Measurements from ENCODE around the gene KCNIP4. TPM values are rescaled to one million over a fixed set of nuclear protein-coding genes. Genes with fewer than 3 reads are reported as not detected.

KCNIP4 gene
- total RNA-seq, 1 donor from 2014 or later: 0.59 TPM

GRCh38 chr4:21641696-21642095, 306.9 kb downstream of the KCNIP4 start:
- H4K20me1 ChIP-seq (ENCODE audit: insufficient read depth, low read length): no peaks in the 10 kb centered on the region
- no peak overlapping the region for H2AFZ ChIP-seq (ENCODE audit: low read depth, low read length)
- H3K27ac ChIP-seq (ENCODE audit: low read depth, low read length): no peak overlapping the region
- no peaks in the 10 kb centered on the region for H3K4me1 Mint-ChIP-seq (ENCODE audit: low read depth, unreplicated experiment)
- no peak overlapping the region for H3K27ac Mint-ChIP-seq (ENCODE audit: unreplicated experiment)
- peaks cover 2% of the 10 kb centered on the region for H3K27me3 Mint-ChIP-seq (ENCODE audit: low read depth, unreplicated experiment)
- H3K4me3 Mint-ChIP-seq (ENCODE audit: unreplicated experiment): no peak overlapping the region
- no peaks in the 10 kb centered on the region for H3K9me3 ChIP-seq (ENCODE audit: insufficient read depth, low read depth, low read length)
- DNase-seq (ENCODE audit: low read depth) (no peak), FAIRE-seq (no peak)
- H3K36me3 ChIP-seq (ENCODE audit: insufficient read depth, low read length): no peaks in the 10 kb centered on the region
- no peak for TF ChIP-seq EZH2 (IDR thresholded peaks at IDR 0.05; ENCODE audit: insufficient read depth, low read length)
- no peak for TF ChIP-seq CTCF (IDR thresholded peaks at IDR 0.05; ENCODE audit: insufficient read depth, low read depth, low read length)
- no peaks in the 10 kb centered on the region for H3K4me1 ChIP-seq (ENCODE audit: insufficient read depth, low read length)
- H3K79me2 ChIP-seq (ENCODE audit: insufficient read depth, low read length): no peaks in the 10 kb centered on the region
- H3K4me3 ChIP-seq (ENCODE audit: insufficient read depth, low read depth, low read length): no peak overlapping the region
- H3K27me3 ChIP-seq (ENCODE audit: insufficient read depth, low read length): no peaks in the 10 kb centered on the region
- H3K9me3 Mint-ChIP-seq (ENCODE audit: unreplicated experiment): peaks cover 3% of the 10 kb centered on the region
- no peak overlapping the region for H3K4me2 ChIP-seq (ENCODE audit: low read length)
- no peaks in the 10 kb centered on the region for H3K36me3 Mint-ChIP-seq (ENCODE audit: low read depth, unreplicated experiment)
- H3K9ac ChIP-seq (ENCODE audit: low read length): no peak overlapping the region

- Mint-ChIP-seq H3K9me3 (ENCODE audit: unreplicated experiment) (peaks cover 3% of the 10 kb centered on the region), H3K4me3 (ENCODE audit: unreplicated experiment) (no peak overlapping the region), H3K4me1 (ENCODE audit: low read depth, unreplicated experiment) (no peaks in the 10 kb centered on the region), H3K36me3 (ENCODE audit: low read depth, unreplicated experiment) (no peaks in the 10 kb centered on the region), H3K27ac (ENCODE audit: unreplicated experiment) (no peak overlapping the region), H3K27me3 (ENCODE audit: low read depth, unreplicated experiment) (peaks cover 2% of the 10 kb centered on the region)
- Histone ChIP-seq H3K79me2 (ENCODE audit: insufficient read depth, low read length) (no peaks in the 10 kb centered on the region), H3K36me3 (ENCODE audit: insufficient read depth, low read length) (no peaks in the 10 kb centered on the region), H3K4me3 (ENCODE audit: insufficient read depth, low read depth, low read length) (no peak overlapping the region), H3K9me3 (ENCODE audit: insufficient read depth, low read depth, low read length) (no peaks in the 10 kb centered on the region), H3K27ac (ENCODE audit: low read depth, low read length) (no peak overlapping the region), H3K27me3 (ENCODE audit: insufficient read depth, low read length) (no peaks in the 10 kb centered on the region), H3K4me1 (ENCODE audit: insufficient read depth, low read length) (no peaks in the 10 kb centered on the region), H4K20me1 (ENCODE audit: insufficient read depth, low read length) (no peaks in the 10 kb centered on the region), H2AFZ (ENCODE audit: low read depth, low read length) (no peak overlapping the region), H3K4me2 (ENCODE audit: low read length) (no peak overlapping the region), H3K9ac (ENCODE audit: low read length) (no peak overlapping the region)
- FAIRE-seq (no peak), DNase-seq (ENCODE audit: low read depth) (no peak)
- TF ChIP-seq CTCF (IDR thresholded peaks at IDR 0.05; ENCODE audit: insufficient read depth, low read depth, low read length) (no peak), EZH2 (IDR thresholded peaks at IDR 0.05; ENCODE audit: insufficient read depth, low read length) (no peak)
These were observed 310.3 kb downstream of the KCNIP4 start for GRCh38 chr4:21638171-21638725.

- Histone ChIP-seq H3K27ac (ENCODE audit: low read depth, low read length) (no peak overlapping the region), H3K79me2 (ENCODE audit: insufficient read depth, low read length) (no peaks in the 10 kb centered on the region), H3K4me3 (ENCODE audit: insufficient read depth, low read depth, low read length) (no peak overlapping the region), H3K36me3 (ENCODE audit: insufficient read depth, low read length) (no peaks in the 10 kb centered on the region), H3K9me3 (ENCODE audit: insufficient read depth, low read depth, low read length) (no peaks in the 10 kb centered on the region), H4K20me1 (ENCODE audit: insufficient read depth, low read length) (no peaks in the 10 kb centered on the region), H3K27me3 (ENCODE audit: insufficient read depth, low read length) (no peaks in the 10 kb centered on the region), H3K9ac (ENCODE audit: low read length) (no peak overlapping the region), H3K4me1 (ENCODE audit: insufficient read depth, low read length) (no peaks in the 10 kb centered on the region), H3K4me2 (ENCODE audit: low read length) (no peak overlapping the region), H2AFZ (ENCODE audit: low read depth, low read length) (no peak overlapping the region)
- H3K4me1 Mint-ChIP-seq (ENCODE audit: low read depth, unreplicated experiment): no peaks in the 10 kb centered on the region
- TF ChIP-seq CTCF (IDR thresholded peaks at IDR 0.05; ENCODE audit: insufficient read depth, low read depth, low read length) (no peak), EZH2 (IDR thresholded peaks at IDR 0.05; ENCODE audit: insufficient read depth, low read length) (no peak)
- no peak overlapping the region for H3K27ac Mint-ChIP-seq (ENCODE audit: unreplicated experiment)
- H3K27me3 Mint-ChIP-seq (ENCODE audit: low read depth, unreplicated experiment): no peaks in the 10 kb centered on the region
- no peak overlapping the region for H3K4me3 Mint-ChIP-seq (ENCODE audit: unreplicated experiment)
- no peaks in the 10 kb centered on the region for H3K9me3 Mint-ChIP-seq (ENCODE audit: unreplicated experiment)
- H3K36me3 Mint-ChIP-seq (ENCODE audit: low read depth, unreplicated experiment): no peaks in the 10 kb centered on the region
- FAIRE-seq: no peak
- DNase-seq (ENCODE audit: low read depth): no peak
These were observed 319.5 kb downstream of the KCNIP4 start for GRCh38 chr4:21628916-21629610.
